Left ventricle myocardium inferior (tissue), 1 donor: ENCODE measurements around the gene RUBCN. TPM values are rescaled to one million over a fixed set of nuclear protein-coding genes. Genes with fewer than 3 reads are reported as not detected.
"Not testable (repeated sequence)": the region's sequence is repeated elsewhere in the genome, so short reads cannot be mapped to it uniquely, and the experiment has no call there.

ENCODE experiments used
- DNase-seq: peaks from one replicate; pipeline ENCODE4 v3.0.0-alpha.2; 2020
- H3K27ac ChIP-seq: fragments of 200-600 bp; replicated peaks from 2 replicates; pipeline ENCODE4 v1.8.0; 2021
- H3K27me3 ChIP-seq: fragments of 200-600 bp; 2 replicates; pipeline ENCODE4 v1.8.0; 2021; ENCODE audit warnings: low read depth
- H3K36me3 ChIP-seq: fragments of 200-600 bp; 2 replicates; pipeline ENCODE4 v1.8.0; 2021
- H3K4me1 ChIP-seq: fragments of 200-600 bp; 2 replicates; pipeline ENCODE4 v1.8.0; 2021
- H3K4me3 ChIP-seq: fragments of 200-600 bp; 2 replicates; pipeline ENCODE4 v1.8.0; 2021; ENCODE audit warnings: mild to moderate bottlenecking, moderate library complexity
- H3K9me3 ChIP-seq: fragments of 200-600 bp; replicated peaks from 2 replicates; pipeline ENCODE4 v1.8.0; 2021
- intact Hi-C: fragments of 100-400 bp; cut with micrococcal nuclease; formaldehyde crosslinking; loops from one replicate; pipeline ENCODE4 v1.11.0; 2022
- total RNA-seq: library from RNA; stranded (reverse); fragmentation: NEBNext Ultra II Directional; extraction: Animal tissue kit (Norgen Biotek cat#: 25700); gene quantifications from one replicate; pipeline ENCODE4 v1.2.1, GENCODE V29; 2021
- TF ChIP-seq, protein P1 (sequence below): fragments of 200-600 bp; IDR thresholded peaks from 2 replicates; pipeline ENCODE4 v1.8.0; 2021; ENCODE audit warnings: antibody characterized with exemption, mild to moderate bottlenecking, borderline replicate concordance
- donor health status: DM: no; HTN: yes; CAD: no; lungs with severe emphysema.

RUBCN gene
- total RNA-seq, 1 donor from 2014 or later = 23.3 TPM

DNA sequence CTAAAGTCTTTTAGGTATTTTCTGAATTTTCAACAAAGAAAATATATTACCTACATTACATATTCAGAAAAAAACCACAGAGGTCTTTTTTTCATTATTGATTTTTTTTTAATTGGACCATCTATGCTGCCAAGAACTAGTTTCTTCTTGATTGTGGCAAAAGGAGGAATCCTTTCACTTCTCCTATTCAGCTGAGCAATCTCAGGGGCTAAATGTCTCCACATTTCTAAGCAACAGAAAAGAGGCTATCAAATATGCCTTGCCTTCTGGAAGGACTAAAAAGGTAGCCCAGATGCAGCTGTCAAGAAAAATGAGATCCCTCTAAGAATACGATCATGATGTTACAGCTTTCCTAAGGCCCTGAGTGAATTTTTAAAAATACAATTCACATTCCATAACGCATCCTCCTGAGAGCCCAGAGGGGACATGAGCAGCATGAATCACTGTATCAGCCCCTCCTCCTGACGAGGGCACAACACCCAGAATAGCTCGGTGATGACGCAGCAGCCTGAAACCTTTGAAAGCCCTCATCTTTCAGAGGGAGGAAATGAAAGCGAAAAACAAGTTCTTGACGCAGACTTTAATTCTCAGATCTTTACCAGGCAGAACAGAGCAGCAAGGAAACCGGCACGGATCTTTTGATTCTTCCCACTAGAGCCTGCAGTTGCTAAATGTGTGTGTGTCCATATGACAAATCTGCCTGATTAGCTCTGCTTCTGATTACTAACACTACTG is 24.6 kb downstream of the RUBCN start:
- intact Hi-C loops = no loop called here
- peak; percentile 86 for DNase-seq
- Histone ChIP-seq H3K27ac (peak overlapping the region; percentile 95), H3K36me3 (peaks cover 15% of the 10 kb centered on the region), H3K27me3 (no peaks in the 10 kb centered on the region), H3K9me3 (no peaks in the 10 kb centered on the region), H3K4me1 (peaks cover 43% of the 10 kb centered on the region), H3K4me3 (peak overlapping the region; percentile 61)
- TF ChIP-seq, protein P1, sequence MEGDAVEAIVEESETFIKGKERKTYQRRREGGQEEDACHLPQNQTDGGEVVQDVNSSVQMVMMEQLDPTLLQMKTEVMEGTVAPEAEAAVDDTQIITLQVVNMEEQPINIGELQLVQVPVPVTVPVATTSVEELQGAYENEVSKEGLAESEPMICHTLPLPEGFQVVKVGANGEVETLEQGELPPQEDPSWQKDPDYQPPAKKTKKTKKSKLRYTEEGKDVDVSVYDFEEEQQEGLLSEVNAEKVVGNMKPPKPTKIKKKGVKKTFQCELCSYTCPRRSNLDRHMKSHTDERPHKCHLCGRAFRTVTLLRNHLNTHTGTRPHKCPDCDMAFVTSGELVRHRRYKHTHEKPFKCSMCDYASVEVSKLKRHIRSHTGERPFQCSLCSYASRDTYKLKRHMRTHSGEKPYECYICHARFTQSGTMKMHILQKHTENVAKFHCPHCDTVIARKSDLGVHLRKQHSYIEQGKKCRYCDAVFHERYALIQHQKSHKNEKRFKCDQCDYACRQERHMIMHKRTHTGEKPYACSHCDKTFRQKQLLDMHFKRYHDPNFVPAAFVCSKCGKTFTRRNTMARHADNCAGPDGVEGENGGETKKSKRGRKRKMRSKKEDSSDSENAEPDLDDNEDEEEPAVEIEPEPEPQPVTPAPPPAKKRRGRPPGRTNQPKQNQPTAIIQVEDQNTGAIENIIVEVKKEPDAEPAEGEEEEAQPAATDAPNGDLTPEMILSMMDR = no peak

DNA sequence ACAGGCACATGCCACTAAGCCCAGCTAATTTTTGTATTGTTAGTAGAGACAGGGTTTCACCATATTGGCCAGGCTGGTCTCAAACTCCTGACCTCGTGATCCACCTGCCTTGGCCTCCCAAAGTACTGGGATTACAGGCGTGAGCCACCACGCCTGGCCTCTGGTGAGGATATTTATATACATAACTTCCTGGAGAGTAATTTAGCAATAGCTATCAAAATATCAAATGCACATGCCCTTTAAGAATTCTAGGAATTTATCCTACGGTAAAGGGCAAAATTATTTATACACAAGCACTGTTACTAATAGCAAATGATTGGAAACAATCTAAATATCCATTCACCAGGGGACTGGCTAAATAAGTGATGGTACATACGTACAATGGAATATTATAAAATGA is 25.7 kb downstream of the RUBCN start:
- H3K4me3 ChIP-seq = not testable (repeated sequence)

GRCh38 chr3:197709135-197709534 is 27.6 kb downstream of the RUBCN start:
- no peak for DNase-seq
- H3K4me1 ChIP-seq = peaks cover 33% of the 10 kb centered on the region
- peaks cover 11% of the 10 kb centered on the region for H3K36me3 ChIP-seq
- intact Hi-C loops = no loop called here
- H3K27me3 ChIP-seq = no peaks in the 10 kb centered on the region
- H3K4me3 ChIP-seq = no peak overlapping the region
- H3K27ac ChIP-seq = no peak overlapping the region
- no peaks in the 10 kb centered on the region for H3K9me3 ChIP-seq
- TF ChIP-seq, protein P1 = no peak

More for the DNA sequence above, 25.7 kb downstream of the RUBCN start:
- Histone ChIP-seq H3K4me1 (peaks cover 43% of the 10 kb centered on the region), H3K27ac (peak overlapping the region; percentile 95)
- H3K9me3 ChIP-seq, H3K36me3 ChIP-seq, DNase-seq, intact Hi-C loops, H3K27me3 ChIP-seq: not testable (repeated sequence)

DNA sequence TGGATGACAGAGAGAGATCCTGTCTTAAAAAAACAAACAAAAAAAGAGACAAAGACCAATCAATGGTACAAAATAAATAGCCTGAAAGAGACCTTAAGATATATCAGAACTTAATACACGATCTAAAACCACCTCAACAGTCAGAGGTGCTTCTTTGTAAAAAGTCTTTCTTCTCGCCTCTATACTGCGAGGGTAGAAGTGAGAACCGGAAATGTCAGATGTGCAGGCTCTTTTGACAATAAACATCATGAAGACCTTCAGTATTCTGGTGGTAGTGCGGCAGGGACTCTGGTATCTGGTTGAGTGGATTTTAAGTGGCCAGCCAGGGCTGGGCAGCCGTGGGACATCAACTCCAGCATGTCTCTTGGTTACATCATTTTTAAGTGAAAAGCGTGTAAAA is 30.0 kb downstream of the RUBCN start:
- no peaks in the 10 kb centered on the region for H3K27me3 ChIP-seq
- H3K36me3 ChIP-seq = peaks cover 36% of the 10 kb centered on the region
- TF ChIP-seq, protein P1 = no peak
- no peak overlapping the region for H3K27ac ChIP-seq
- DNase-seq = no peak
- peaks cover 10% of the 10 kb centered on the region for H3K4me1 ChIP-seq
- H3K4me3 ChIP-seq = no peak overlapping the region
- no peaks in the 10 kb centered on the region for H3K9me3 ChIP-seq
- intact Hi-C loops = no loop called here

DNA sequence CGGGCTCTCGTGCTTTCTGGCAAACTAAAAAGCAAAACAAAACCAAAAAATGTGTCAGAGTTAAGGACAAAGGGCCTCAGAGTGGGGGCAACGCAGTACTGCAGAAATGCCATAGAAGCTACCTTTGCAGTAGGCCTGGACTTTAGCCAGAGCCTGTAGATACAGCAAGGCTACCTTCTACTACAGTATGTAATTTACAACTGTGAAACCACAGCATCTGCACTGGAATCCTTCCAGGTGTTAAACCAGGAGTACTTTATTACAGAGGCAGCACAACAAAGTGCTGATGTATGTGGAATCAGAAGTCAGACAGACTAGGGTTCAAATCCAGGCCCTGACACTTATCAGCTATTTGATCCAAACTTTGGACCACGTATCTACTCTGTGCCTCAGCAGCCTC is 34.9 kb downstream of the RUBCN start:
- Histone ChIP-seq H3K9me3 (no peaks in the 10 kb centered on the region), H3K4me1 (no peaks in the 10 kb centered on the region), H3K4me3 (no peak overlapping the region), H3K27me3 (no peaks in the 10 kb centered on the region), H3K27ac (no peak overlapping the region), H3K36me3 (peaks cover 82% of the 10 kb centered on the region)
- no peak for DNase-seq
- intact Hi-C loops = no loop called here
- TF ChIP-seq, protein P1 = no peak

DNA sequence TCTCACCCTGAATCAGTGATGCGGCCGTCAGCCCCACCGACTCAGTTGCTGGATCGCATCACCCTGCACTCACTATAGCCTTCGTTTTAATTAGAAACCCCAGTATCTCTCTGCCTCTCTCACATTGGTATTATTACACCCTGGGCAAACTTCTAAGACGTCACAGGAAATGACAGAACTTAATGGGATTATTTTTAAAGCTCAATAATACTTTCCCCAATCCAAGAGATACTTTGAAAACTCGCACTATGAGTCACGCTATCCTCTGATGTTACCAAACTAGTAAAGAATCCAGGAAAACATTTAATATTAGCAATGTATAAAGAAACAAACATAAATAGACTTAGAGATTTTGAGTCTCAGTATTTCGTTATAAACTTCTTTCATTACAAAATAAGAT is 36.6 kb downstream of the RUBCN start:
- Histone ChIP-seq H3K27ac (no peak overlapping the region), H3K9me3 (no peaks in the 10 kb centered on the region), H3K4me1 (no peaks in the 10 kb centered on the region), H3K36me3 (peaks cover 98% of the 10 kb centered on the region), H3K4me3 (no peak overlapping the region), H3K27me3 (no peaks in the 10 kb centered on the region)
- TF ChIP-seq, protein P1 = no peak
- intact Hi-C loops = no loop called here
- no peak for DNase-seq
